ENCODE results near the gene STMN3. TPM values are rescaled to one million over a fixed set of nuclear protein-coding genes. Genes with fewer than 3 reads are reported as not detected.
A peak's percentile ranks its signal among the peaks of the same experiment; 100 is the strongest.
"Not testable (repeated sequence)": the region's sequence is repeated elsewhere in the genome, so short reads cannot be mapped to it uniquely, and the experiment has no call there.

Gene STMN3
- total RNA-seq, 4 donors from 2014 or later: 9.2 to 30.5 (median 20.9) TPM

- DNase-seq: no peak
- Histone ChIP-seq H3K27ac (no peak overlapping the region), H3K4me1 (peaks cover 4 to 5% of the 10 kb centered on the region in 2 donors), H3K9me3 (no peaks in the 10 kb centered on the region), H3K4me3 (no peak overlapping the region), H3K27me3 (no peaks in the 10 kb centered on the region), H3K36me3 (no peaks in the 10 kb centered on the region)
- no peak for TF ChIP-seq POLR2A (IDR thresholded peaks at IDR 0.05)
- TF ChIP-seq, protein P1, sequence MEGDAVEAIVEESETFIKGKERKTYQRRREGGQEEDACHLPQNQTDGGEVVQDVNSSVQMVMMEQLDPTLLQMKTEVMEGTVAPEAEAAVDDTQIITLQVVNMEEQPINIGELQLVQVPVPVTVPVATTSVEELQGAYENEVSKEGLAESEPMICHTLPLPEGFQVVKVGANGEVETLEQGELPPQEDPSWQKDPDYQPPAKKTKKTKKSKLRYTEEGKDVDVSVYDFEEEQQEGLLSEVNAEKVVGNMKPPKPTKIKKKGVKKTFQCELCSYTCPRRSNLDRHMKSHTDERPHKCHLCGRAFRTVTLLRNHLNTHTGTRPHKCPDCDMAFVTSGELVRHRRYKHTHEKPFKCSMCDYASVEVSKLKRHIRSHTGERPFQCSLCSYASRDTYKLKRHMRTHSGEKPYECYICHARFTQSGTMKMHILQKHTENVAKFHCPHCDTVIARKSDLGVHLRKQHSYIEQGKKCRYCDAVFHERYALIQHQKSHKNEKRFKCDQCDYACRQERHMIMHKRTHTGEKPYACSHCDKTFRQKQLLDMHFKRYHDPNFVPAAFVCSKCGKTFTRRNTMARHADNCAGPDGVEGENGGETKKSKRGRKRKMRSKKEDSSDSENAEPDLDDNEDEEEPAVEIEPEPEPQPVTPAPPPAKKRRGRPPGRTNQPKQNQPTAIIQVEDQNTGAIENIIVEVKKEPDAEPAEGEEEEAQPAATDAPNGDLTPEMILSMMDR (IDR thresholded peaks at IDR 0.05): no peak
- intact Hi-C loops (cut with DNase I; ENCODE audit: low total_unique reads): no loop called here
Measured at GRCh38 chr20:63661959-63662812, 9.0 kb upstream of the STMN3 start.

DNA sequence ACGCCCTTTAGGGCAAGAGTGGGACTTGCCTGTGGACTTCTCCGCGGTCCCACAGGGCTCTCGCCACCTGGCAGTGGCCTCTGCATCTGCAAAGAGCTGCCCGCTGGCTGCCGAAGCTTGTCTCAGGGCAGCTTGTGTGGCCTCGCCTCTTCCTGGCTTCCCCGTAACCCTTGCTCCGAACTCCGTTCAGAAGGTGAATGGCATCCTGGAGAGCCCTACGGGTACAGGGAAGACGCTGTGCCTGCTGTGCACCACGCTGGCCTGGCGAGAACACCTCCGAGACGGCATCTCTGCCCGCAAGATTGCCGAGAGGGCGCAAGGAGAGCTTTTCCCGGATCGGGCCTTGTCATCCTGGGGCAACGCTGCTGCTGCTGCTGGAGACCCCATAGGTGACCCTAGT, 7.9 kb upstream of the STMN3 start:
- TF ChIP-seq POLR2A (IDR thresholded peaks at IDR 0.05): no peak
- TF ChIP-seq, protein P1 (IDR thresholded peaks at IDR 0.05): no peak
- intact Hi-C loops (cut with DNase I; ENCODE audit: low total_unique reads): no loop called here
- H3K36me3 ChIP-seq: no peaks in the 10 kb centered on the region

DNA sequence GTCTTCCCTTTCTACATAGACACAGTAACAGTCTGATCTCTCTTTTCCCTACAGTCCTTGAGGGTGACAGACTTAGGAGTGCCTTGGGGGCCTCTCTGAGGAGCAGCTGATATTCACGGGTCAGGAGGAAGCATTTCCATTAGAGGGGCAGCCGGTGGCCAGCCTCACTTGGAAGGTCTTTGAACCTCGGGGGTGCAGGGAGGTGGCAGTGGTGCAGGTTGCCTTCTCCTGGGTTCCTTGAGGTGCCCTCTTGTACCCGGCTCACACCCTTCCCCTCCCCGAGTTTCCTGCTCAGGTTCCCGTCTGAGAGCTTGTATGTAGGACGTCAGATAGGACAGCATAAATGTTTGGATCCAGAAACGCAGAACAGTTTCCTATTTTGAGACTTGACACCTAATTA, 7.4 kb upstream of the STMN3 start:
- no peak for DNase-seq
- no peaks in the 10 kb centered on the region for H3K27me3 ChIP-seq

More for the DNA sequence above, 7.9 kb upstream of the STMN3 start:
- peaks cover 5 to 6% of the 10 kb centered on the region in 2 donors for H3K4me1 ChIP-seq
- DNase-seq: no peak
- no peaks in the 10 kb centered on the region for H3K9me3 ChIP-seq
- no peak overlapping the region for H3K27ac ChIP-seq
- H3K27me3 ChIP-seq: no peaks in the 10 kb centered on the region
- H3K4me3 ChIP-seq: no peak overlapping the region

DNA sequence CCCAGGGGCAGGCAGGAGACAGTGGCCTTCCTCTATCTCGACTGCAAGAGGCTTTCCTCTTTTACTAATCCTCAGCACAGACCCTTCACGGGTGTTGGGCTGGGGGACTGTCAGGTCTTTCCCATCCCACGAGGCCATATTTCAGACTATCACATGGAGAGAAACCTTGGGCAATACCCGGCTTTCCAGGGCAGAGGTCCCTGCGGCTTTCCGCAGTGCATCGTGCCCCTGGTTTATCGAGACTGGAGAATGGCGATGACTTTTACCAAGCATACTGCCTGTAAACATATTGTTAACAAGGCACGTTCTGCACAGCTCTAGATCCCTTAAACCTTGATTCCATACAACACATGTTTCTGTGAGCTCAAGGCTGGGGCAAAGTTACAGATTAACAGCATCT, 7.0 kb upstream of the STMN3 start:
- H3K4me1 ChIP-seq; H3K9me3 ChIP-seq; H3K36me3 ChIP-seq; H3K4me3 ChIP-seq; DNase-seq; H3K27ac ChIP-seq; intact Hi-C loops (cut with DNase I; ENCODE audit: low total_unique reads); H3K27me3 ChIP-seq: not testable (repeated sequence)

More for the DNA sequence above, 7.4 kb upstream of the STMN3 start:
- Histone ChIP-seq H3K27ac (no peak overlapping the region), H3K36me3 (no peaks in the 10 kb centered on the region), H3K4me3 (no peak overlapping the region), H3K4me1 (peaks cover 5 to 6% of the 10 kb centered on the region in 2 donors), H3K9me3 (no peaks in the 10 kb centered on the region)
- TF ChIP-seq, protein P1 (IDR thresholded peaks at IDR 0.05): no peak
- no peak for TF ChIP-seq POLR2A (IDR thresholded peaks at IDR 0.05)
- intact Hi-C loops (cut with DNase I; ENCODE audit: low total_unique reads): no loop called here

GRCh38 chr20:63659370-63659769, 6.1 kb upstream of the STMN3 start:
- H3K4me3 ChIP-seq: peak overlapping the region; percentile 57 to 70
- H3K36me3 ChIP-seq: no peaks in the 10 kb centered on the region
- no peak for DNase-seq
- peaks cover 5 to 6% of the 10 kb centered on the region in 2 donors for H3K4me1 ChIP-seq
- no peaks in the 10 kb centered on the region for H3K9me3 ChIP-seq
- TF ChIP-seq, protein P1 (IDR thresholded peaks at IDR 0.05): no peak
- TF ChIP-seq POLR2A (IDR thresholded peaks at IDR 0.05): no peak
- H3K27ac ChIP-seq: peak overlapping the region; percentile 82 to 84
- intact Hi-C loops (cut with DNase I; ENCODE audit: low total_unique reads): no loop called here
- H3K27me3 ChIP-seq: no peaks in the 10 kb centered on the region

Measured in uterus (tissue), 4 donors.